H1 (cell line): ENCODE results near the gene NOM1. TPM values are rescaled to one million over a fixed set of nuclear protein-coding genes. Genes with fewer than 3 reads are reported as not detected.

ENCODE experiments used
- CTCF ChIA-PET: fragments of 300-600 bp; sonication (Branson Sonifier 250); formaldehyde crosslinking; loops from one replicate; lab custom pipeline; 2021; ENCODE audit not compliant: partially characterized antibody; lab: Charles Lee
- POLR2A ChIA-PET: fragments of 300-600 bp; sonication (Branson Sonifier 250); formaldehyde crosslinking; loops from one replicate; lab custom pipeline; 2021; ENCODE audit warnings: inconsistent platforms; ENCODE audit not compliant: partially characterized antibody; lab: Charles Lee
- DNase-seq, 2 experiments: peaks; one replicate each; pipeline versions ENCODE4 v3.0.0 to v3.0.0-alpha.2; 2010 to 2022; ENCODE audit warnings: low spot score in 2 of 2, low read depth in 1 of 2, mixed read lengths in 1 of 2
- FAIRE-seq: peaks from 2 replicates; lab custom pipeline; 2011; peaks lifted over from hg19 to GRCh38; lab: Jason Lieb, UNC
- H2AFZ ChIP-seq: 2 replicates; pipeline ENCODE4 v1.8.1; 2012; ENCODE audit warnings: low read length, inconsistent platforms
- H2AK5ac ChIP-seq: 2 replicates; pipeline ENCODE4 v1.6.1; 2013; ENCODE audit warnings: low read depth, low read length
- H2BK120ac ChIP-seq: replicated peaks from 2 replicates; pipeline ENCODE3; 2013; ENCODE audit warnings: low read depth, low read length, inconsistent platforms
- H2BK12ac ChIP-seq: 2 replicates; pipeline ENCODE4 v1.6.1; 2013; ENCODE audit warnings: low read depth, low read length
- H2BK15ac ChIP-seq: 2 replicates; pipeline ENCODE4 v1.6.1; 2013; ENCODE audit warnings: low read length
- H2BK20ac ChIP-seq: 2 replicates; pipeline ENCODE4 v1.6.1; 2013; ENCODE audit warnings: low read length
- H2BK5ac ChIP-seq: 2 replicates; pipeline ENCODE4 v1.6.1; 2013; ENCODE audit warnings: low read depth, low read length
- H3K14ac ChIP-seq: 2 replicates; pipeline ENCODE4 v1.6.1; 2013; ENCODE audit warnings: inconsistent platforms; ENCODE audit not compliant: insufficient read length
- H3K18ac ChIP-seq: 2 replicates; pipeline ENCODE4 v1.6.1; 2013; ENCODE audit warnings: low read length; ENCODE audit errors: extremely low read depth
- H3K23ac ChIP-seq: 2 replicates; pipeline ENCODE4 v1.6.1; 2013; ENCODE audit warnings: inconsistent platforms; ENCODE audit not compliant: insufficient read length
- H3K23me2 ChIP-seq: 2 replicates; pipeline ENCODE4 v1.6.1; 2013; ENCODE audit warnings: low read depth, low read length
- H3K27ac ChIP-seq: 2 replicates; pipeline ENCODE4 v1.6.1; 2011; ENCODE audit warnings: low read depth, low read length, inconsistent platforms
- H3K27me3 ChIP-seq, 4 experiments: replicated peaks in 1 of 4; 1 replicate in 1 of 4; 2 replicates in 3 of 4; pipeline versions ENCODE4 v1.6.1 to v1.8.1; 2011 to 2013; ENCODE audit warnings: low read length in 3 of 4, mild to moderate bottlenecking in 3 of 4, inconsistent platforms in 2 of 4, mixed read lengths in 2 of 4, moderate library complexity in 1 of 4; ENCODE audit not compliant: control insufficient read depth in 3 of 4, insufficient read depth in 3 of 4; ENCODE audit errors: extremely low read depth in 1 of 4
- H3K36me3 ChIP-seq, 4 experiments: 2 replicates each; pipeline versions ENCODE4 v1.6.1 to v1.8.1; 2011 to 2013; ENCODE audit warnings: mild to moderate bottlenecking in 4 of 4, low read length in 3 of 4, moderate library complexity in 2 of 4, control low read depth in 1 of 4, inconsistent platforms in 1 of 4; ENCODE audit not compliant: insufficient read depth in 4 of 4, control insufficient read depth in 2 of 4
- H3K4ac ChIP-seq: replicated peaks from 2 replicates; pipeline ENCODE3; 2013; ENCODE audit warnings: low read length, low read depth, mixed read lengths, inconsistent platforms; ENCODE audit not compliant: insufficient read length
- H3K4me1 ChIP-seq, 4 experiments: replicated peaks in 1 of 4; 1 replicate in 1 of 4; 2 replicates in 3 of 4; pipeline versions ENCODE4 v1.6.1 to v1.8.1; 2011 to 2013; ENCODE audit warnings: low read length in 3 of 4, inconsistent platforms in 2 of 4, mixed read lengths in 1 of 4; ENCODE audit not compliant: insufficient read depth in 4 of 4, control insufficient read depth in 3 of 4
- H3K4me2 ChIP-seq, 2 experiments: 2 replicates each; pipeline versions ENCODE4 v1.6.1 to v1.8.1; 2011 to 2013; ENCODE audit warnings: low read depth in 2 of 2, low read length in 2 of 2, control low read depth in 1 of 2, inconsistent platforms in 1 of 2, mild to moderate bottlenecking in 1 of 2; ENCODE audit not compliant: insufficient read depth in 1 of 2
- H3K4me3 ChIP-seq, 4 experiments: fragments of 200-600, 300-600 bp in 1 of 4; sonication (generic), shearing (Covaris generic), sonication (Bioruptor Twin) in 1 of 4; 2 replicates each; pipeline versions ENCODE4 v1.5.1 to v1.8.1; 2011 to 2016; ENCODE audit warnings: low read length in 4 of 4, low read depth in 3 of 4, control low read depth in 2 of 4, inconsistent platforms in 2 of 4, mild to moderate bottlenecking in 2 of 4, mixed read lengths in 1 of 4, moderate library complexity in 1 of 4; ENCODE audit not compliant: insufficient read depth in 2 of 4; ENCODE audit errors: extremely low read depth in 1 of 4
- H3K56ac ChIP-seq: replicated peaks from 2 replicates; pipeline ENCODE3; 2013; ENCODE audit warnings: low read depth, mild to moderate bottlenecking, mixed read lengths, low read length, inconsistent platforms; ENCODE audit not compliant: insufficient read length
- H3K79me1 ChIP-seq: 2 replicates; pipeline ENCODE4 v1.6.1; 2013; ENCODE audit warnings: low read depth, low read length, control low read depth
- H3K79me2 ChIP-seq, 2 experiments: 2 replicates each; pipeline versions ENCODE4 v1.6.1 to v1.8.1; 2012 to 2013; ENCODE audit warnings: low read length in 2 of 2, mild to moderate bottlenecking in 2 of 2, inconsistent platforms in 1 of 2; ENCODE audit not compliant: insufficient read depth in 2 of 2, control insufficient read depth in 1 of 2
- H3K9ac ChIP-seq, 4 experiments: replicated peaks in 1 of 4; 1 replicate in 1 of 4; 2 replicates in 3 of 4; pipeline versions ENCODE4 v1.6.1 to v1.8.1; 2011 to 2013; ENCODE audit warnings: low read depth in 3 of 4, low read length in 3 of 4, control low read depth in 2 of 4, mild to moderate bottlenecking in 2 of 4, moderate library complexity in 2 of 4, inconsistent platforms in 1 of 4; ENCODE audit errors: extremely low read depth in 1 of 4
- H3K9me3 ChIP-seq, 2 experiments: 2 replicates each; pipeline versions ENCODE4 v1.6.1 to v1.8.1; 2012 to 2013; ENCODE audit warnings: mild to moderate bottlenecking in 2 of 2, moderate library complexity in 2 of 2, control low read depth in 1 of 2, inconsistent platforms in 1 of 2, low read depth in 1 of 2, low read length in 1 of 2, mixed read lengths in 1 of 2; ENCODE audit not compliant: insufficient read depth in 2 of 2
- H4K20me1 ChIP-seq, 2 experiments: replicated peaks in 1 of 2; 2 replicates each; pipeline versions ENCODE3 to v1.8.1; 2011 to 2013; ENCODE audit warnings: inconsistent platforms in 2 of 2, low read length in 2 of 2, mild to moderate bottlenecking in 1 of 2; ENCODE audit not compliant: insufficient read depth in 2 of 2, control insufficient read depth in 1 of 2
- H4K5ac ChIP-seq: 2 replicates; pipeline ENCODE4 v1.6.1; 2013; ENCODE audit warnings: low read length, low read depth, mixed read lengths, inconsistent platforms; ENCODE audit not compliant: insufficient read length
- H4K8ac ChIP-seq: 2 replicates; pipeline ENCODE4 v1.8.0; 2013; ENCODE audit warnings: mild to moderate bottlenecking, moderate library complexity, low read length, inconsistent platforms; ENCODE audit not compliant: insufficient read depth; ENCODE audit errors: extremely low read depth
- H4K91ac ChIP-seq: replicated peaks from 2 replicates; pipeline ENCODE3; 2013; ENCODE audit warnings: low read length, mixed read lengths, inconsistent platforms; ENCODE audit not compliant: insufficient read length
- CBX5 ChIP-seq: fragments of 300-800, 300-1000 bp; sonication (generic); IDR thresholded peaks from 2 replicates; pipeline ENCODE4 v1.7.1; 2016; ENCODE audit warnings: antibody characterized with exemption, low read length, low read depth
- CEBPB ChIP-seq: IDR thresholded peaks from 2 replicates; pipeline ENCODE4 v1.6.1; 2012; ENCODE audit warnings: low read depth, low read length
- FOSL1 ChIP-seq: IDR thresholded peaks from 2 replicates; pipeline ENCODE4 v1.6.1; 2011; ENCODE audit warnings: mild to moderate bottlenecking, low read depth, low read length, moderate library complexity; ENCODE audit not compliant: insufficient read depth
- NRF1 ChIP-seq: IDR thresholded peaks from 2 replicates; pipeline ENCODE4 v1.6.1; 2011; ENCODE audit warnings: mild to moderate bottlenecking, low read depth, low read length, improper control_type of control experiment
- PHF8 ChIP-seq: fragments of 200-600 bp; sonication (generic); conservative IDR thresholded peaks from 2 replicates; pipeline ENCODE4 v1.7.1; 2012; ENCODE audit warnings: low read depth, mild to moderate bottlenecking, inconsistent platforms, low read length, moderate library complexity
- POLR2AphosphoS5 ChIP-seq: IDR thresholded peaks from 2 replicates; pipeline ENCODE4 v1.6.1; 2011; ENCODE audit warnings: low read depth, low read length
- RFX5 ChIP-seq: IDR thresholded peaks from 2 replicates; pipeline ENCODE4 v1.6.1; 2011; ENCODE audit warnings: low read depth, low read length, improper control_type of control experiment, borderline replicate concordance
- RNF2 ChIP-seq: fragments of 200-900, 300-1000 bp; sonication (generic); IDR thresholded peaks from 2 replicates; pipeline ENCODE4 v1.7.1; 2016; ENCODE audit warnings: borderline replicate concordance, low read depth, mild to moderate bottlenecking, antibody characterized with exemption, low read length; ENCODE audit not compliant: poor library complexity, severe bottlenecking; ENCODE audit errors: missing control alignments
- SIRT6 ChIP-seq: IDR thresholded peaks from one replicate; pipeline ENCODE4 v1.7.1; 2012; ENCODE audit warnings: low read length, inconsistent platforms
- SIX5 ChIP-seq: IDR thresholded peaks from 2 replicates; pipeline ENCODE4 v1.6.1; 2011; ENCODE audit warnings: mild to moderate bottlenecking, low read depth, low read length
- TAF7 ChIP-seq: optimal IDR thresholded peaks from 2 replicates; pipeline ENCODE3; 2011; ENCODE audit warnings: low read depth, mild to moderate bottlenecking, inconsistent platforms, low read length, moderate library complexity, borderline replicate concordance
- TCF12 ChIP-seq: IDR thresholded peaks from 2 replicates; pipeline ENCODE4 v1.6.1; 2011; ENCODE audit warnings: low read depth, mild to moderate bottlenecking, low read length
- WGBS, 2 experiments: shearing (Covaris generic) in 1 of 2; methylation state at CpG; one replicate each; pipeline versions ENCODE4 v1.1.6 to v1.1.7; 2013 to 2015; ENCODE audit warnings: low lambda C conversion rate in 2 of 2, mixed read lengths in 2 of 2, inconsistent platforms in 1 of 2, low coverage in 1 of 2, missing lambda C conversion rate in 1 of 2; ENCODE audit not compliant: insufficient replicate concordance in 2 of 2, insufficient coverage in 1 of 2, insufficient read length in 1 of 2; ENCODE audit errors: extremely low coverage in 1 of 2, missing lambda C conversion rate in 1 of 2; 5-methylcytosine and 5-hydroxymethylcytosine counted together
- polyA plus RNA-seq, 7 experiments: library from polyadenylated mRNA; depleted of rRNA in 3 of 7; stranded (reverse) in 5 of 7; unstranded in 2 of 7; fragments of >200 nt in 5 of 7; fragments of 200-250 nt in 2 of 7; gene quantifications; 1 replicate in 5 of 7; 2 replicates in 1 of 7; 4 replicates in 1 of 7; pipeline versions ENCODE4 v1.2.1 to v1.2.3, GENCODE V29; 2011 to 2013; ENCODE audit warnings: missing spikeins in 2 of 7, mixed read lengths in 2 of 7
- total RNA-seq: library from RNA; stranded (reverse); fragmentation: NEBNext Ultra II Directional; extraction: Animal tissue kit (Norgen Biotek cat#: 25700); gene quantifications from 2 replicates; pipeline ENCODE4 v1.2.1, GENCODE V29; 2021

Gene NOM1
- total and polyA plus RNA-seq, 2 of the 8 experiments (the other 6 are each of a cell fraction or from before 2014, with no cell fraction given), result 10.6 to 29.1 TPM

GRCh38 chr7:157003756-157004520, 54.4 kb downstream of the NOM1 start:
- FAIRE-seq (no peak), DNase-seq (peak in 1 of 2 experiments; percentile 80)
- H2AFZ ChIP-seq, result no peak overlapping the region
- no peak overlapping the region for H4K8ac ChIP-seq
- H3K14ac ChIP-seq, result no peak overlapping the region
- no peak overlapping the region for H3K27ac ChIP-seq
- 0 out of 2 replicates have a peak overlapping the region, but pooled peaks have one; percentile 72 for H2BK20ac ChIP-seq
- WGBS, 2 experiments, result 1% methylated on average over 45 of the region's 60 CpGs; no CpG with 5 or more reads in 1 of the 2 experiments
- no peaks in the 10 kb centered on the region for H3K9me3 ChIP-seq
- H4K20me1 ChIP-seq, result peaks cover 22 to 27% of the 10 kb centered on the region in 2 experiments
- POLR2A ChIA-PET, result interaction anchor here (0.6 to 3.0 kb wide), 5 partner anchors 10 to 52 kb away, joined by 3 to 19 read pairs (median 4); no protein-coding TSS in a partner anchor
- peak overlapping the region in 3 of 4 experiments; percentile 18 to 48 (median 26); a peak in 6 of 8 replicates for H3K4me3 ChIP-seq
- H2BK15ac ChIP-seq, result no peak overlapping the region
- H3K18ac ChIP-seq, result no peak overlapping the region; the same call in 1 of the 2 replicates
- peaks cover 0 to 11% (median 0%) of the 10 kb centered on the region in 4 experiments; a peak in 1 of 8 replicates for H3K36me3 ChIP-seq
- H2AK5ac ChIP-seq, result no peak overlapping the region
- H3K27me3 ChIP-seq, result peaks cover 94 to 100% (median 99%) of the 10 kb centered on the region in 4 experiments
- no peak overlapping the region for H3K56ac ChIP-seq
- H3K79me2 ChIP-seq, result no peaks in the 10 kb centered on the region
- H3K23me2 ChIP-seq, result peaks cover 2% of the 10 kb centered on the region; the same call in 1 of the 2 replicates
- H3K4me2 ChIP-seq, result peak overlapping the region; percentile 34 to 62
- CTCF ChIA-PET, result interaction anchor here (1.2 to 2.4 kb wide), 3 partner anchors 10 to 16 kb away, joined by 5 to 8 read pairs (median 7); no protein-coding TSS in a partner anchor
- H4K91ac ChIP-seq, result no peak overlapping the region
- no peak overlapping the region for H3K4ac ChIP-seq
- H3K9ac ChIP-seq, result no peak overlapping the region
- no peak overlapping the region for H3K23ac ChIP-seq
- H2BK120ac ChIP-seq, result no peak overlapping the region
- H3K4me1 ChIP-seq, result peaks cover 3 to 38% (median 11%) of the 10 kb centered on the region in 4 experiments; a peak in 6 of 7 replicates
- H2BK12ac ChIP-seq, result peak overlapping the region; percentile 68; the same call in 1 of the 2 replicates
- H2BK5ac ChIP-seq, result no peak overlapping the region
- no peaks in the 10 kb centered on the region for H3K79me1 ChIP-seq
- H4K5ac ChIP-seq, result no peak overlapping the region
- TF ChIP-seq SIX5, result no peak
- TF ChIP-seq PHF8, result no peak
- no peak for TF ChIP-seq NRF1
- no peak for TF ChIP-seq POLR2AphosphoS5
- no peak for TF ChIP-seq TAF7
- TF ChIP-seq FOSL1, result no peak
- peak; percentile 90; the same call in 1 of the 2 replicates for TF ChIP-seq TCF12
- no peak for TF ChIP-seq SIRT6
- peak; percentile 98 for TF ChIP-seq RNF2
- TF ChIP-seq CBX5, result no peak
- TF ChIP-seq RFX5, result no peak
- no peak for TF ChIP-seq CEBPB
